ENCODE data around the gene FANCB.

Gene FANCB

GRCh38 chrX:14832586-14832985 is 40.3 kb downstream of the FANCB start:
- DNase-seq = peak; percentile 4

- peak; percentile 72 for DNase-seq
Observed at GRCh38 chrX:14832151-14832550, 40.7 kb downstream of the FANCB start.

GRCh38 chrX:14829643-14830042 is 43.2 kb downstream of the FANCB start:
- DNase-seq = no peak

GRCh38 chrX:14826319-14826718 is 46.5 kb downstream of the FANCB start:
- DNase-seq = no peak

- no peak for DNase-seq
Observed at GRCh38 chrX:14825851-14826250, 47.0 kb downstream of the FANCB start.

GRCh38 chrX:14819769-14820168 is 53.1 kb downstream of the FANCB start:
- no peak for DNase-seq

GRCh38 chrX:14817571-14817970 is 55.3 kb downstream of the FANCB start:
- DNase-seq = no peak

- peak; percentile 33 for DNase-seq
Observed at GRCh38 chrX:14802943-14803710, 69.7 kb downstream of the FANCB start.

GRCh38 chrX:14801136-14801535 is 71.7 kb downstream of the FANCB start:
- DNase-seq = peak; percentile 62

- no peak for DNase-seq
Observed at GRCh38 chrX:14798805-14799397, 74.0 kb downstream of the FANCB start.
